ENCODE measurements around the gene ABCC3.

Gene ABCC3, protein sequence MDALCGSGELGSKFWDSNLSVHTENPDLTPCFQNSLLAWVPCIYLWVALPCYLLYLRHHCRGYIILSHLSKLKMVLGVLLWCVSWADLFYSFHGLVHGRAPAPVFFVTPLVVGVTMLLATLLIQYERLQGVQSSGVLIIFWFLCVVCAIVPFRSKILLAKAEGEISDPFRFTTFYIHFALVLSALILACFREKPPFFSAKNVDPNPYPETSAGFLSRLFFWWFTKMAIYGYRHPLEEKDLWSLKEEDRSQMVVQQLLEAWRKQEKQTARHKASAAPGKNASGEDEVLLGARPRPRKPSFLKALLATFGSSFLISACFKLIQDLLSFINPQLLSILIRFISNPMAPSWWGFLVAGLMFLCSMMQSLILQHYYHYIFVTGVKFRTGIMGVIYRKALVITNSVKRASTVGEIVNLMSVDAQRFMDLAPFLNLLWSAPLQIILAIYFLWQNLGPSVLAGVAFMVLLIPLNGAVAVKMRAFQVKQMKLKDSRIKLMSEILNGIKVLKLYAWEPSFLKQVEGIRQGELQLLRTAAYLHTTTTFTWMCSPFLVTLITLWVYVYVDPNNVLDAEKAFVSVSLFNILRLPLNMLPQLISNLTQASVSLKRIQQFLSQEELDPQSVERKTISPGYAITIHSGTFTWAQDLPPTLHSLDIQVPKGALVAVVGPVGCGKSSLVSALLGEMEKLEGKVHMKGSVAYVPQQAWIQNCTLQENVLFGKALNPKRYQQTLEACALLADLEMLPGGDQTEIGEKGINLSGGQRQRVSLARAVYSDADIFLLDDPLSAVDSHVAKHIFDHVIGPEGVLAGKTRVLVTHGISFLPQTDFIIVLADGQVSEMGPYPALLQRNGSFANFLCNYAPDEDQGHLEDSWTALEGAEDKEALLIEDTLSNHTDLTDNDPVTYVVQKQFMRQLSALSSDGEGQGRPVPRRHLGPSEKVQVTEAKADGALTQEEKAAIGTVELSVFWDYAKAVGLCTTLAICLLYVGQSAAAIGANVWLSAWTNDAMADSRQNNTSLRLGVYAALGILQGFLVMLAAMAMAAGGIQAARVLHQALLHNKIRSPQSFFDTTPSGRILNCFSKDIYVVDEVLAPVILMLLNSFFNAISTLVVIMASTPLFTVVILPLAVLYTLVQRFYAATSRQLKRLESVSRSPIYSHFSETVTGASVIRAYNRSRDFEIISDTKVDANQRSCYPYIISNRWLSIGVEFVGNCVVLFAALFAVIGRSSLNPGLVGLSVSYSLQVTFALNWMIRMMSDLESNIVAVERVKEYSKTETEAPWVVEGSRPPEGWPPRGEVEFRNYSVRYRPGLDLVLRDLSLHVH (N-terminal part only)

DNA sequence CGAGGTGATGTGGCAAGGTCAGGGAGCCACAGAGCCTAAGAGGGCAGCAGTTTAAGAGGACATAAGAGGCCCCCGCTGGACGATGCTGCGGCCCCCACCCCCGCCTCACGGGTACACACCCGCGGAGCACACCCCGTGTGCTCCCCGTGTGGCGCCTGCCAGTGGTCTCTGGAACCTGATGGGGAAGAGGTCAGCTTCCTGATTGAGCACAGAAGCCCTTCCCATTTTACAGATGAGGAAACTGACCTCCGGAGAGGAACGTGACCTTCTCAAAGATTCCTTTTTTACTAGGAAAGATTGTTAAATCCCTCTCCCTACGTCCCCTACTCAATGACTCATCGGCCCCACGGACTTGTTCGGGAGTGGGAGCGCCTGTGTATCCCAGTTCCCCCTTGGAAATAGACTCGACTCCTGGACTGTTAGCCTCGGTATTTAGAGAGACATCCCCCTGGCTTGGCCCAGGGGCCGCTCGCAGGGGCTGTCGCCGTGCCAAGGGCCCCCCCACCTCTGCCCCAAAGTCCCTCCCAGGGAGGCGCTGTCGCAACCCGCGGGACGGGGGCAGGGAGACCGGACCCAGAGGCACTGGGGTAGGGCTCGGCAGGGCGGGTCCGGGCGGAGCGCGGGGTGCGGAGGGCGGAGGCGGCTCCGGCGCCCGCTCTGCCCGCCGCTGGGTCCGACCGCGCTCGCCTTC is at the start of gene ABCC3:
ABCC3 (plus strand) TSS at position 658 of the 691 bp plus-strand sequence. CDS start 56 bp downstream, outside the sequence.
- no peak for DNase-seq (ENCODE audit: low read depth)

DNA sequence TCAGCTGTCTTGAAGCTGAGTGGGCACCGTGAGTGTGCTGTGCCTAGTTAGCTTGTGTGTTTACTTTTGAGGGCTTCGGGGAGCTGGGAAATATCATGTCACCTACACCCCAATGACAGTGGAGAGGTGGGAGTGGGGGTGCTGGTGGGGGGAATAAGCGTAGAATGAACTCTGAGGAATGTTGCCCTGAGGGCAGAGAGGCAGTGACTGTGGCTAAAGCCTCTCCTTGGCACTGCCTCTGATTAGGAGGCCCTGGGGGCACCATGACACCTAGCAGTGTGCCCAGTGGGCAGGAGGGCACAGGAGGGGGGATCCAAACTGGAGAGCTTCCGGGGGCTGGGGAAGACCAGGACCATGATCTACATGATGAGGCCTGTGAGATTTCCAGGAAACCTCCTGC is 49.3 kb upstream of the ABCC3 start:
- no peak for DNase-seq (ENCODE audit: low read depth)

DNA sequence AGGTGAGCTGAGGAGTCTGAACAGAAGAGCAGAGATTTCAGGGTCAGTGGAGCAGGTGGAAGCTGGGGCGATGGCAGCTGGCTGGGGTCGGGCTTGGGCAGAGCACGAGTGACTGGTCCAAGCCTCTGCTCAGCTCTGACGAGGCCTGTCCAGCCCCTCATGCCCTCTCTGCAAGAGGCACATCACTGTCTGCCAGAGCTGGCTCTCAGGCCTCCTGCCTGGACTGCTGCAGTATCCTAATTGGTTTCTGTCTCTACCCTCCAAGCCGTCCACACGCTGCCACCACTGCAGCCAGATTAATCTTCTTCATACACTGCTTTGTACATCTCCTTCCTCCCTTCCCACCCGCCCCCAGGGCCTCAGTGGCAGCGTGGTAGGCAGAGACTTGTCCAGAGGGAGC is 48.8 kb upstream of the ABCC3 start:
- DNase-seq (ENCODE audit: low read depth): no peak

DNA sequence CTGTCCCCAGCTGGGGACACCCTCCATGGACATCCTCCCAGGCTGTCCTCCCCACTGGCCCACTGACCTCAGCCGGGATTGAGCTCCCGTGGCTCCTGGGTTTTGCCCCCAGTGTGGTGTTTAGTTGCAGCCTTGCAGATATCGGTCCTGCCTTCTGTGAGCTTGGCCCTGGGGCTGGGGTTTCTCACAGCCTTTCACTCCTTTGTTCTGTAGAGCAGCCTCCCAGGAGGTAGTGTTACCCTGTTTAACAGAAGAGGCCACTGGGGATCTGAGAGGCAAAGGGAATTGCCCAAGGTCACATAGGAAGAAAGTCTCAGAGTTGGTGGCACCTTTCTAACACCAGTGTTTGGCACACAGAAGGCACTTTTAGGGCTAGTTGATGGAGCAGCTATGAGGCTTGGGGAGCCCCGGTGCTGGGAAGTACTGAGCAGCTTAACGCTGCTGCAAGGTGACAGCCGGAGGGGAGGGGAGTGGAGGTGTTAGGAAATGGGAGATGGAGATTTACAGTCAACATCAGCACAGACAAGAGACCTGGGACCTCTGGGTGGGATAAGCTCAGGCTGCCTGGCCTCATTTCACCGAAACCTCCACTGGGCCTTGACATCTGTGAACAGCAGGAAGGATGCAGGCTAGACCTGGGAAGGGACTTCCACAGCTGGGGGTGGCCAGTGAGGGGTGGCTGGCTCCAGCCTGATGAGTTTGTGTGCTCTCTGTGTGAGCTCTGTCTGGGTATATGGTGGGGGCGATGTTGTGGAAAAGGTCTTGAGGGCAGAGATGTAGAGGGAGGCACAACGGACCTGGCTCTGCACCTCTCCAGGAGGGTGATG is 48.0 kb upstream of the ABCC3 start:
- no peak for DNase-seq (ENCODE audit: low read depth)

DNA sequence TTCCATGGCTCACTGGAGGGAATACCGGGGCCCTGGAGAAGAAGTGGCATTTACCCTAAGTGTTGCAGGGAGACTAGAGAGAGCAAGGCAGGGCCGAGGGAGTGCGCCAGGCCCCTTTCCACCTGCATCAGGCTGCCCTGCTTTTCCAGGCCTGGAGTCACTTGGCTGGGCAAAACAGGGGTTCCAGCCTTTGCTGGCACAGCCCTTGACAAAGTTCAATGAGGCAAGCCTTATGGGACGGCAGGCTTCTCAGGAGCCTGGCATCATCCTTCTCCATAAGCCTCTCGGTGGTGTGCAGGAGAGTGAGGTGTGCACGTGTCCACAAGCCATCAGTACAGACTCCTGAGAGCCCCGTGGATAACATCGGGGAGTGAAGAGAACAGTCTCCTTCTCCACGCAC is 47.1 kb upstream of the ABCC3 start:
- no peak for DNase-seq (ENCODE audit: low read depth)

DNA sequence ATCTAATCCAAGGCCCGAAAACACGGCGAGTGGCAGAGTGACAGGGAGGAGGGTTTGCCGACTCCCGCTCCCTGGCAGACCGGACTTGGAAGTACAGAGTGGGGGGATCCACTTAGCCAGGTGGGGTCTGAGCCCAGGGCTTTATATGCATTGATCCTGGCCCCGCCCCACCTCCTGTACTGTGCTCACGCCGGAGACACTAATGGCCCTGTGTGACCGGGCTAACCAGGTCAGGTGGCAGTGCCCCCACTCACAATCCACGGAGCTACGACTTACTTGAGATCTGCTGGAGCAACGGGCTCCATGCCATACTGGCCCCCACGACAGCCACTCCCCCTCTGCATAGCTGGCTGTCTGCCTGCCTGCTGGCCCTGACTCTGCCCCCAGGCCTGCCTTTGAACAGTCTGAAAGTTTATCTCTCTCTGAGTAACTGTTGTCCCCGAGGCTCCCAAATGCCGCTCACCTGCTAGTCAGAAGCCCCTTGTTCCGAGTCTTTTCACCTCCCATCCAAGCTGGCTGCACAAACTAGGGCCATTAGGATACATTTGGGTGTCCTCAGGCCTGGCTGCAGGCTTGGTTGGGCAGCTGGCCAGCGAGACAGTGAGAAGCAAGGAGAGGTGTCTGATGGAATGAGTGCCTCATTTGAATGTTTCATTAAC is 46.2 kb upstream of the ABCC3 start:
- DNase-seq (ENCODE audit: low read depth): no peak

DNA sequence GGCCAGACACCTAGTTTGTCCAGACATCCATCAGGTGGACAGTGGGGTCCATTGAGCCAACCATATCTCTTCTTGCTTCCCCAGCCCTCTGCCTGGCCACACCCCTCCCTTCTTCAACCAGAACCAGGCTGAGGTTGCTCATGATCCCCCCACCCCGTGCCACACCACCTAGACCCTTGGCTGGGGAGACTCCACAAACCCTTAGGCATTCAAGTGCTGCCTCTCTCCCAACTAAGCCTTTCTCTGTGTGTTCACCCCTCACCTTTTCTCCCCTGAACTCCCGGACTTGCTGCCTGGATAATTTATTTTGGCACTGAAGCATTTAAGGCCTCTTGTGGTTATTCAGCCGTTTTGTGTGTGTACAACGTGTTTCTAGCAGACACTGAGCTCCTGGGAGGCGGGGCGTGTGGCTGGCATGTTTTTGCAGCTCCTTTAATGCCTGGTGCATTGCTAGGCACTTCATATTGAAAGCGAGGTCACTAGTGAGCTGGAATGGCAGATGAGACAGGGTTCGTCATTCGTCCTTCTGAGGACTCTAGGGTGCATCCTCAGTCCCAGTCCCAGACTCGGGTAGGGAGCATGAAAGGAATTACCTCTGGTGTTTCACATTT is 45.5 kb upstream of the ABCC3 start:
- DNase-seq (ENCODE audit: low read depth): no peak

DNA sequence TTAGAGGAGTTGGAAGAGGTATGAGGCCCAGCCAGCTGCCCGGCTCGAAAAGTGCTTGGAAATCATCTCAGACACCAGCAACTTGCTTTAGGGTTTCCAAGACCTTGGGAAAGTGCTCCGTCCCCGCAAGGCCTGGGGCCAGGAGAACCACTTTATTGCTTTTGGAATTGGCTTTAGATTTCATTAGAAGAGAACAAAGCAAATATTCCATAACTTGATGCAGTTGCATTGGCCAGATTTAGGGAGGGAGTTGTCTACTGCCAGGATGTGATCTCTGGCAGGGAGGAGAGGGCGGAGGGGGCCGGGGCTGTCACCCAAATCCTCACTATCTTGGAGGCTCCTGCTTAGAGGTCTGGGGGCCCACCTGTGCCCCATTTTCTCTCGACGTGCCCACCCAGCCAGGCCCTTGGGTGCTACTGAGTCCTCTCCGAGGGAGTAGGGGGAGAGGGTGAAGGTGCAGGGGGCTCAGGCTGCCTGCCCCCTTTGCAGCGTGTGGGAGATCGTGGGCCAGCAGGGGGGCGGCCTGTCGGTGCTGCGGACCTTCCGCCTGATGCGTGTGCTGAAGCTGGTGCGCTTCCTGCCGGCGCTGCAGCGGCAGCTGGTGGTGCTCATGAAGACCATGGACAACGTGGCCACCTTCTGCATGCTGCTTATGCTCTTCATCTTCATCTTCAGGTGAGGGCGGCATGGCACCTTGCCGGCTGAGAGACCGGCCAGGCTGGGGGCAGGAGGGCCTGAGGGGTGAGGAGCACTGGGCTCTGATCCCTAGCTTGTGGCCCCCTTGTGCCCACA is 43.5 kb upstream of the ABCC3 start:
- no peak for DNase-seq (ENCODE audit: low read depth)

DNA sequence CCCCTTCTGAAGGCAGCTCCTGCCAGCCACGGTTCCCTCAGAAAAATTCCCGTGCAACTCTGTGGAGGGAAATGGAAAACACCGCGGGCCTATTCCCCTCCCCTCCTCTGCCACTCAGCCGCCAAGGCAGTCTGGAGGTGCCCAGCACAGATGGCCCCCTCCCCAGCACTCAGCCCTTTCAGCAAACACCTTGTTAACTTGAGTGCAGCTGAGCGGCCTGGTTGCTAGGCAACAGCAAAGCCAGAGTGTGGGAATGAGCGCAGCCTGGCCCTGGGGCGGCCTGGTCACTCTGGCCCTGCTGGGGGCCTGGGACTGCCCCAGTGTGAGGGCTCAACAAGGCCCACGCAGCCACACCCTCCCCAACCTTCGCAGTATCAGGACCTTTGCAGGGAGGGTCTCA is 41.4 kb upstream of the ABCC3 start:
- DNase-seq (ENCODE audit: low read depth): no peak

DNA sequence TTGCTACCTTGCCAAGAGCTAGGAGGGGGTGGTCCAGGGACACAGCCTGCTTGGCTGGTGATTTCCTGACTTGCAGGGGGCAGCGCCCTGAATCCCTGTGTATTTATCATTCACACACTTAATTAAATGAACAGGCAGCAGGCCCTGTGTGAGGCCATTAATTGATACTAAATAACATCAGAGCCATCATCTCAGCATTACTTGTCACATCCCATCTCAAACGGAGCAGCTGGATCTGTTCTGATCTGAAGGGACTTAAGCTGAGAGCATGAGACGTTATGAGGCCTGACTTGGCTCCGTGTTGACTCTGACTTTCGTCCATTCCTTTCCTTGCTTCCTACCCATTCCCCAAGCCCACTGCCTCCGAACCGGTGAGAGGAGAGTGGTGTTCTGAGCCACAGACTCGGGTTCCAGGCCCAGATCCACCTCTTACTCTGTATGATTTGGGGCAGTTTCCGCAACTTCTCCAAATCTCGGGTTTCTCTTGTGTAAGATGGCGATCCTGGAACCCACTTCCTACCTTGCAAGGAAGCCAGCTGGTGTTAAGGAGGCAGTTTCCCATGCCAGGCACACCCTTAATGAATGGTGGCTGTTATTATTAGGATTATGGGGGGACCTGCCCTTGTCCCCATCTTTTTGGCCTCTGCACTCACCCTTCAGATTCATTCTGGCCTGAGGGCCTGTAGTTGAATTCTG is 40.4 kb upstream of the ABCC3 start:
- no peak for DNase-seq (ENCODE audit: low read depth)

DNA sequence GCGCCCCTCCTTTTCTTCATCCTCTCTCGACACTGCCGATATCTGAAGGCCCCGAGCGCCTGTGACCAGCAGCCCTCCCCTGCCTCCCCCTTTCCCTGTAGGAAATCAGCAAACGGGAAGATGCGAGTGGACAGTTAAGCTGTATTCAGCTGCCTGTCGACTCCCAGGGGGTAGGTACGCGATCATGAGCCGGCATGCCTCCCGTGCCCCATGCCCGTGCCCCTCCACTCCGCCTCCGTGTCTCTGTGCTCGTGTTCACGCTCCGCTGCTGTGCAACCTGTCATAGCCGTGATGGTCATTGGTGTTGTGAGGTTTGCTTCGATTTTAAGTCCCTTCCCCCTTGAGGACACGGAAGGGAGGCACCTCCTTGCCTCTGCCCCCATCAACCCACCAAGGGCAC is 39.8 kb upstream of the ABCC3 start:
- no peak for DNase-seq (ENCODE audit: low read depth)

DNA sequence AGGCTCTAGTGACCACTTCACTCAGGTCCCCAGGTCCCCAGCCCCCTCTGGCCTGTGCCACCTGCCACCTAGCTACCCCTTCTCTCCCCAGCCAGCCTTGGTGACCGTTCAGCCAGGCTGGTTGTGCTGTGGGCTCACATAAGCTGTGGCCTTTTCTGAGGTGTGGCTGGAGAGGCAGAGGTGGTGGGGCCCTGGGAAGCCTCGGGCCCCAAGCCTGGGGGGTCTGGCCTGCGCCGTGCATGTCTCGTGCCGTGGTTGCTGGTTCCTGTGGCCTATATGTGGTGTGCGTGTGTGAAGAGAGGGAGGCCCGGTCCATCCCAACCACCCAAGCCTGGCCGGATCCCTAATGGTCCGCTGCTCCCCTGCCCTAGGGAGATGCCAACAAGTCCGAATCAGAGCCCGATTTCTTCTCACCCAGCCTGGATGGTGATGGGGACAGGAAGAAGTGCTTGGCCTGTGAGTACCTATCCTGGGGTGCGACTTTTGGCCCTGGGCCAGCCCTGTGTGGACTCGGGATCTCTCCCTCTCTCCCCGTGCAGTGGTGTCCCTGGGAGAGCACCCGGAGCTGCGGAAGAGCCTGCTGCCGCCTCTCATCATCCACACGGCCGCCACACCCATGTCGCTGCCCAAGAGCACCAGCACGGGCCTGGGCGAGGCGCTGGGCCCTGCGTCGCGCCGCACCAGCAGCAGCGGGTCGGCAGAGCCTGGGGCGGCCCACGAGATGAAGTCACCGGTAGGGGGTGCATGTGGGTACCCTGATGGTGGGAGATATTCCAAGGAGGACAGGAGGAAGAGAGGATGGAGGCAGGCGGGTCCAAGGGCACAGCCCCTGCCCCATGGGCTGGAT is 38.3 kb upstream of the ABCC3 start:
- no peak for DNase-seq (ENCODE audit: low read depth)

DNA sequence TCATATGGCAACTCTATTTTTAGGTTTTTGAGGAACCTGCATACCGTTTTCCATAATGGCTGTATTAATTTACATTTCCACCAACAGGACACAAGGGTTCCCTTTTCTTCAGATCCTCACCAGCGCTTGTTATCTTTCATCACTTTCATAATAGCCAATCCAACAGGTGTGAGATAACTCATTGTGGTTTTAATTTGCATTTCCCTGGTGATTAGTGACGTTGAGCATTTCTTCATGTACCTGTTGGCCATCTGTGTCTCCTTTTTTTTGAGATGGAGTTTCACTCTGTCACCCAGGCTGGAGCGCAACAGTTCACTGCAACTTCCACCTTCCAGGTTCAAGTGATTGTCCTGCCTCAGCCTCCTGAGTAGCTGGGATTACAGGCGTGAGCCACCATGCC is 36.2 kb upstream of the ABCC3 start:
- no peak for DNase-seq (ENCODE audit: low read depth)

DNA sequence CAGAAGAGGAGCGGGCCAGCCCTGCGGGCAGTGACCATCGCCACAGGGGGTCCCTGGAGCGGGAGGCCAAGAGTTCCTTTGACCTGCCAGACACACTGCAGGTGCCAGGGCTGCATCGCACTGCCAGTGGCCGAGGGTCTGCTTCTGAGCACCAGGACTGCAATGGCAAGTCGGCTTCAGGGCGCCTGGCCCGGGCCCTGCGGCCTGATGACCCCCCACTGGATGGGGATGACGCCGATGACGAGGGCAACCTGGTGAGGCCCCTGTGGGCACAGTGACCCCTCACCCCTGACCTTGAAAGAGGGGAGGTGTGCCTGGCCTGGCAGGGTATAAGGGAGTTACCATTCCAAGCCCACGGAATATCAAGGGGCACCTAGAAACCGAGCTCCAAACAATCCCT is 35.1 kb upstream of the ABCC3 start:
- no peak for DNase-seq (ENCODE audit: low read depth)

DNA sequence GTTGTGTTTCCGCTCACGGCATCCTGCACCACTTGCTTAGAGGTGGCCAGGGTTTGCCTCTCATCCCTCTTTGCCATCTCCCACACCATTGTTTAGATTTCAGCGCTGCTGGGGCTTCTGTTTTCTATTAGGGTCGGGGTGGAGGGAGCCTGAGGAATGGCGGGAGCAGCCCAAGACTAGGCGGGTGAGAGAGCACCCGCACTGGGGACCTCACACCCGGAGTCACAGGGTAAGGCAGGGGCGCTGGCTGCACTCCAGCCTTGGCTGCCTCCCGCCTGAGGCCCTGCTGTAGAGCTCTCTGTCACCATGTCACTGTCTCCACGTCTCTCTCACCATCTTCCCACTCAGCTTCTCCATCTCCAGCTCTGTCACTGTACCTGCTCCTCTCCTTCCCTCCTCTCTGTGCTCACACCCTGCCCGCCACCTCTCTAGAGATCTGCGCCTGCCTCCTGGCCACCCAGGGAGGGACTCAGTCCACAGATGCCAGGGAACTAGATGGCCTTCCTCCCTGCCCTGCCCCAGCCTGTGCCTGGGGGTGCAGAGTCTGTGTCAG is 32.8 kb upstream of the ABCC3 start:
- no peak for DNase-seq (ENCODE audit: low read depth)

DNA sequence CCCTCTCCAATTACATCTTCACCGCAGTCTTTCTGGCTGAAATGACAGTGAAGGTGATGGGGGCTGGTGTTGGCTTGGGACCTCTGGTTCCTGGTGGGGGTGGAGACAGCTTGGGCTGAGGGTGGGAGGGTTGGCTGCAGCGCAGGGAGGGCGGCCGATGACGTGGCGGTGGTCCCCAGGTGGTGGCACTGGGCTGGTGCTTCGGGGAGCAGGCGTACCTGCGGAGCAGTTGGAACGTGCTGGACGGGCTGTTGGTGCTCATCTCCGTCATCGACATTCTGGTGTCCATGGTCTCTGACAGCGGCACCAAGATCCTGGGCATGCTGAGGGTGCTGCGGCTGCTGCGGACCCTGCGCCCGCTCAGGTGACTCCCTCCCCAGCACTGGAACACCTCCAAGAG is 31.8 kb upstream of the ABCC3 start:
- no peak for DNase-seq (ENCODE audit: low read depth)

DNA sequence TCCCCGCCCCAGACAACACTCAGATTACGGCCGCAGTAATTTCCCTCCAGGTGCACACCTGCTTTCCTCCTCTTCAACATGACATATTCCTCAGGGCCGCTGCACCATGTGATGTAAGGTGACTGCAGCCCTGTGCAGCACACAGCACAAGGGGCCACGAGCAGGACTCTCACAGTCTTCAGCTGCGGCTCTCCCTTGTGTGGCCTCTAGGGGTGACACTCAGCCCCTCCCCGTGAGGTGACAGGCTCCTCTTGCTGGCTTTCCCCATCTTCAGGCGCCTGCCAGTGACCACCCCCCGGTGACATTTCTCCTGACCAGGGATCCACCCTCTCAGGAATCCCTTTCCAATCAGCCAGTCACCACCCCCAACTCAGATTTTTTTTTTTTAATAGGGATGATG is 31.3 kb upstream of the ABCC3 start:
- DNase-seq (ENCODE audit: low read depth): no peak

Data from stimulated activated CD4-positive, alpha-beta T cell treated with anti-CD3 and anti-CD28 coated beads, Interleukin-2, amount 100 ng/mL, for 4 hours (primary cell).